HL-60 (cell line): ENCODE results near the gene PWWP2B.

Experiments used
- SPI1 ChIP-seq: IDR thresholded peaks from 2 replicates; pipeline ENCODE4 v1.6.1; 2012; ENCODE audit warnings: low read depth, mild to moderate bottlenecking, borderline replicate concordance
- TF ChIP-seq, protein P1 (sequence below): IDR thresholded peaks from one replicate; pipeline ENCODE4 v1.5.1; 2011; ENCODE audit warnings: low read length, control low read depth, inconsistent platforms; ENCODE audit not compliant: insufficient read depth

DNA sequence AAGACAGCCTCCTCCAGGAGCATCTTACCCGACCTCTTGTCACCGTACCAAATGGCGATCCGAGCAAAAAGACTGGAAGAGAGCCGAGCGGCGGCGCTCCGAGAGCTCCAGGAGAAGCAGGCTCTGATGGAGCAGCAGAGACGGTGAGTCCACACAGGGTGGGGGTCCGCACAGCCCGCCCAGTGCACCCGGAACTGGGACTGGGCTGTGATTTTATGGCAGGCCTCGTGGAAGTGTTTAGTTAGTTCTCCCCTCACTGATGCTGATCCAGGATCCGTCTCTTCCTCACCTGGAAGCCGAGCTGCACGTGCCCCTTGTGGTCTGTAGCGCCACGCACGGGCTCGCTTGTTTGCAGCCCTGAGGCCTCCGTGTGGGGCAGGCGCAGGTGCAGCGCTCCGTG lies 45.4 kb upstream of the PWWP2B start:
- TF ChIP-seq, protein P1, sequence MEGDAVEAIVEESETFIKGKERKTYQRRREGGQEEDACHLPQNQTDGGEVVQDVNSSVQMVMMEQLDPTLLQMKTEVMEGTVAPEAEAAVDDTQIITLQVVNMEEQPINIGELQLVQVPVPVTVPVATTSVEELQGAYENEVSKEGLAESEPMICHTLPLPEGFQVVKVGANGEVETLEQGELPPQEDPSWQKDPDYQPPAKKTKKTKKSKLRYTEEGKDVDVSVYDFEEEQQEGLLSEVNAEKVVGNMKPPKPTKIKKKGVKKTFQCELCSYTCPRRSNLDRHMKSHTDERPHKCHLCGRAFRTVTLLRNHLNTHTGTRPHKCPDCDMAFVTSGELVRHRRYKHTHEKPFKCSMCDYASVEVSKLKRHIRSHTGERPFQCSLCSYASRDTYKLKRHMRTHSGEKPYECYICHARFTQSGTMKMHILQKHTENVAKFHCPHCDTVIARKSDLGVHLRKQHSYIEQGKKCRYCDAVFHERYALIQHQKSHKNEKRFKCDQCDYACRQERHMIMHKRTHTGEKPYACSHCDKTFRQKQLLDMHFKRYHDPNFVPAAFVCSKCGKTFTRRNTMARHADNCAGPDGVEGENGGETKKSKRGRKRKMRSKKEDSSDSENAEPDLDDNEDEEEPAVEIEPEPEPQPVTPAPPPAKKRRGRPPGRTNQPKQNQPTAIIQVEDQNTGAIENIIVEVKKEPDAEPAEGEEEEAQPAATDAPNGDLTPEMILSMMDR, result no peak
- TF ChIP-seq SPI1, result no peak
